ENCODE results near the gene RALGAPA1.
"Not testable (repeated sequence)": the region's sequence is repeated elsewhere in the genome, so short reads cannot be mapped to it uniquely, and the experiment has no call there.

The RALGAPA1 gene

GRCh38 chr14:35696119-35696518 lies 113.0 kb downstream of the RALGAPA1 start:
- DNase-seq = no peak

GRCh38 chr14:35695647-35696046 lies 113.4 kb downstream of the RALGAPA1 start:
- no peak for DNase-seq

- DNase-seq = no peak
These were observed 114.0 kb downstream of the RALGAPA1 start for GRCh38 chr14:35695072-35695471.

- DNase-seq = no peak
These were observed 120.1 kb downstream of the RALGAPA1 start for GRCh38 chr14:35689000-35689460.

GRCh38 chr14:35688126-35688826 lies 120.8 kb downstream of the RALGAPA1 start:
- no peak for DNase-seq

- DNase-seq = peak; percentile 53
These were observed 121.7 kb downstream of the RALGAPA1 start for GRCh38 chr14:35687335-35687939.

GRCh38 chr14:35683688-35684087 lies 125.4 kb downstream of the RALGAPA1 start:
- not testable (repeated sequence) for DNase-seq

- DNase-seq = no peak
These were observed 126.3 kb downstream of the RALGAPA1 start for GRCh38 chr14:35682802-35683201.

GRCh38 chr14:35678403-35679028 lies 130.6 kb downstream of the RALGAPA1 start:
- DNase-seq = no peak

- no peak for DNase-seq
These were observed 139.3 kb downstream of the RALGAPA1 start for GRCh38 chr14:35669782-35670181.

GRCh38 chr14:35666429-35667043 lies 142.6 kb downstream of the RALGAPA1 start:
- no peak for DNase-seq

- no peak for DNase-seq
These were observed 147.2 kb downstream of the RALGAPA1 start for GRCh38 chr14:35661875-35662274.

- DNase-seq = no peak
These were observed 156.1 kb downstream of the RALGAPA1 start for GRCh38 chr14:35653045-35653444.

- DNase-seq = no peak
These were observed 165.6 kb downstream of the RALGAPA1 start for GRCh38 chr14:35643513-35643912.

- no peak for DNase-seq
These were observed 171.2 kb downstream of the RALGAPA1 start for GRCh38 chr14:35637851-35638250.

GRCh38 chr14:35637269-35637668 lies 171.8 kb downstream of the RALGAPA1 start:
- DNase-seq = no peak

- DNase-seq = peak; percentile 59
These were observed 176.4 kb downstream of the RALGAPA1 start for GRCh38 chr14:35632676-35633075.

- peak; percentile 36 for DNase-seq
These were observed 176.8 kb downstream of the RALGAPA1 start for GRCh38 chr14:35632271-35632670.

- DNase-seq = no peak
These were observed 177.9 kb downstream of the RALGAPA1 start for GRCh38 chr14:35631071-35631805.

GRCh38 chr14:35628989-35629388 lies 180.1 kb downstream of the RALGAPA1 start:
- no peak for DNase-seq

- not testable (repeated sequence) for DNase-seq
These were observed 182.1 kb downstream of the RALGAPA1 start for GRCh38 chr14:35626947-35627346.

- not testable (repeated sequence) for DNase-seq
These were observed 187.1 kb downstream of the RALGAPA1 start for GRCh38 chr14:35621996-35622395.

GRCh38 chr14:35619998-35620397 lies 189.1 kb downstream of the RALGAPA1 start:
- not testable (repeated sequence) for DNase-seq
